Uterus (tissue), 2 donors: ENCODE measurements around the gene SMARCAL1.

ENCODE experiments used
- POLR2A ChIP-seq, 2 donors: fragments of 450-650 bp; IDR thresholded peaks; one replicate each; pipeline ENCODE4 v1.6.1; 2016; ENCODE audit warnings: antibody characterized with exemption in 2 of 2, mild to moderate bottlenecking in 1 of 2, moderate library complexity in 1 of 2
- TF ChIP-seq, protein P1 (sequence below), 4 experiments: fragments of 200-600 bp in 2 of 4; fragments of 450-650 bp in 2 of 4; sonication (generic) in 2 of 4; IDR thresholded peaks; one replicate each; pipeline ENCODE4 v1.5.1; 2016 to 2019; ENCODE audit warnings: antibody characterized with exemption in 4 of 4, mild to moderate bottlenecking in 2 of 4, moderate library complexity in 1 of 4

DNA sequence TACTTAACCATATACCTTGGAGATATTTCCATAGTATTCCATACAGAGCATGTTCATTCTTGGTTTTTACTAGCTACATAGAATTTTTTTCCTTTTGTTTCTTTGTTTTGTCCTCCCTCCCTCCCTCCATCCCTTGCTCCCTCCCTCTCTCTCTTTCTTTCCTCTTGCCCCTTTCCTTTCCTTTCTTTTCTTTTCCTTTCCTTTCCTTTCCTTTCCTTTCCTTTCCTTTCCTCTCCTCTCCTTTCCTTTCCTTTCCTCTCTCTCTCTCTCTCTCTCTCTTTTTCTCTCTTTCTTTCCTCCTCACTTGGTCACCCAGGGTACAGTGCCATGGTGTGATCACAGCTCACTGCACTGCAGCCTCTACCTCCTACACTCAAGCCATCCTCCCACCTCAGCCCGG lies 114.7 kb downstream of the SMARCAL1 start:
- TF ChIP-seq, protein P1, sequence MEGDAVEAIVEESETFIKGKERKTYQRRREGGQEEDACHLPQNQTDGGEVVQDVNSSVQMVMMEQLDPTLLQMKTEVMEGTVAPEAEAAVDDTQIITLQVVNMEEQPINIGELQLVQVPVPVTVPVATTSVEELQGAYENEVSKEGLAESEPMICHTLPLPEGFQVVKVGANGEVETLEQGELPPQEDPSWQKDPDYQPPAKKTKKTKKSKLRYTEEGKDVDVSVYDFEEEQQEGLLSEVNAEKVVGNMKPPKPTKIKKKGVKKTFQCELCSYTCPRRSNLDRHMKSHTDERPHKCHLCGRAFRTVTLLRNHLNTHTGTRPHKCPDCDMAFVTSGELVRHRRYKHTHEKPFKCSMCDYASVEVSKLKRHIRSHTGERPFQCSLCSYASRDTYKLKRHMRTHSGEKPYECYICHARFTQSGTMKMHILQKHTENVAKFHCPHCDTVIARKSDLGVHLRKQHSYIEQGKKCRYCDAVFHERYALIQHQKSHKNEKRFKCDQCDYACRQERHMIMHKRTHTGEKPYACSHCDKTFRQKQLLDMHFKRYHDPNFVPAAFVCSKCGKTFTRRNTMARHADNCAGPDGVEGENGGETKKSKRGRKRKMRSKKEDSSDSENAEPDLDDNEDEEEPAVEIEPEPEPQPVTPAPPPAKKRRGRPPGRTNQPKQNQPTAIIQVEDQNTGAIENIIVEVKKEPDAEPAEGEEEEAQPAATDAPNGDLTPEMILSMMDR (IDR thresholded peaks at IDR 0.05): no peak
- no peak for TF ChIP-seq POLR2A (IDR thresholded peaks at IDR 0.05)
